ENCODE data around the gene HSD11B2. TPM values are rescaled to one million over a fixed set of nuclear protein-coding genes. Genes with fewer than 3 reads are reported as not detected.

HSD11B2 gene
- total RNA-seq, 2 donors from 2014 or later: not detected

DNA sequence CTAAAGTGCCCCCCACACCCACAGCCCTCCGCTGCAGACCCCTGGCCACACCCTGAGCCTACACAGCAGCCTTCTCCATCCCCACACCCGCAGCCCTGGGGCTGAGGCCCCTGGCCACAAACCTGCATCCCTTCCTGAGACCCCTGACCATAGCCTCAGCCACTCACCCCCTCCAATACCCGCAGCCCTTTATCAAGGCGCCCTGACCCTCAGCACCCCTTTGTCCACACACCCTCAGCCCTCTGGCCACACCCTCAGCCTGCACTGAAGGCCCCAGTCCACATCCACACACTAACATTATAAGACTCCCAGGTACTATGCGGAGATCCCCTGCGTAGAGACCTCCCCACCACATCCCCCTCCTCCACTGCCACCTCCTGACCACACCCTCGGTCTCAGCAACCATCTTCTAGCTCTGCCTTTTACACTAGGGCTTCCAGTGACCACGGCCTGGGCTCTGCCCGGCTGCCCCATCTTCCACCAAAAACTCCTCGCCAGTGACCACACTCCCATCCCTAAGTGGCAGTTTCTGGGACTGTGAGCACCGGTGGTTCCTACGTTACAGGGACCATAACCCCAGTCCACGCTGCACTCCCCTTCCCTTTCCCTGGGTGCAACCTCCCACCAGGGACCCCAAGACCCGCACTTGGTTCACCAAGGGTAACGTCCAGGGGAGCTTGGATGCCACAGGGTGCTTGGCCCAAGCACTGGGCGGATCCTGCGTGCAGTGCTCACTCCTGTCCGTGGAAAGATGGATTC, 38.4 kb upstream of the HSD11B2 start:
- peaks cover 0 to 84% of the 10 kb centered on the region in 2 donors for H3K4me1 ChIP-seq
- peak overlapping the region; percentile 28 to 61 for H3K4me3 ChIP-seq
- TF ChIP-seq, protein P1, sequence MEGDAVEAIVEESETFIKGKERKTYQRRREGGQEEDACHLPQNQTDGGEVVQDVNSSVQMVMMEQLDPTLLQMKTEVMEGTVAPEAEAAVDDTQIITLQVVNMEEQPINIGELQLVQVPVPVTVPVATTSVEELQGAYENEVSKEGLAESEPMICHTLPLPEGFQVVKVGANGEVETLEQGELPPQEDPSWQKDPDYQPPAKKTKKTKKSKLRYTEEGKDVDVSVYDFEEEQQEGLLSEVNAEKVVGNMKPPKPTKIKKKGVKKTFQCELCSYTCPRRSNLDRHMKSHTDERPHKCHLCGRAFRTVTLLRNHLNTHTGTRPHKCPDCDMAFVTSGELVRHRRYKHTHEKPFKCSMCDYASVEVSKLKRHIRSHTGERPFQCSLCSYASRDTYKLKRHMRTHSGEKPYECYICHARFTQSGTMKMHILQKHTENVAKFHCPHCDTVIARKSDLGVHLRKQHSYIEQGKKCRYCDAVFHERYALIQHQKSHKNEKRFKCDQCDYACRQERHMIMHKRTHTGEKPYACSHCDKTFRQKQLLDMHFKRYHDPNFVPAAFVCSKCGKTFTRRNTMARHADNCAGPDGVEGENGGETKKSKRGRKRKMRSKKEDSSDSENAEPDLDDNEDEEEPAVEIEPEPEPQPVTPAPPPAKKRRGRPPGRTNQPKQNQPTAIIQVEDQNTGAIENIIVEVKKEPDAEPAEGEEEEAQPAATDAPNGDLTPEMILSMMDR (IDR thresholded peaks at IDR 0.05): no peak
- H3K27ac ChIP-seq: peak overlapping the region; percentile 64 to 72
- no peak for DNase-seq (ENCODE audit: low spot score)
- H3K36me3 ChIP-seq: no peaks in the 10 kb centered on the region
- H3K27me3 ChIP-seq: no peaks in the 10 kb centered on the region
- no peaks in the 10 kb centered on the region for H3K9me3 ChIP-seq

DNA sequence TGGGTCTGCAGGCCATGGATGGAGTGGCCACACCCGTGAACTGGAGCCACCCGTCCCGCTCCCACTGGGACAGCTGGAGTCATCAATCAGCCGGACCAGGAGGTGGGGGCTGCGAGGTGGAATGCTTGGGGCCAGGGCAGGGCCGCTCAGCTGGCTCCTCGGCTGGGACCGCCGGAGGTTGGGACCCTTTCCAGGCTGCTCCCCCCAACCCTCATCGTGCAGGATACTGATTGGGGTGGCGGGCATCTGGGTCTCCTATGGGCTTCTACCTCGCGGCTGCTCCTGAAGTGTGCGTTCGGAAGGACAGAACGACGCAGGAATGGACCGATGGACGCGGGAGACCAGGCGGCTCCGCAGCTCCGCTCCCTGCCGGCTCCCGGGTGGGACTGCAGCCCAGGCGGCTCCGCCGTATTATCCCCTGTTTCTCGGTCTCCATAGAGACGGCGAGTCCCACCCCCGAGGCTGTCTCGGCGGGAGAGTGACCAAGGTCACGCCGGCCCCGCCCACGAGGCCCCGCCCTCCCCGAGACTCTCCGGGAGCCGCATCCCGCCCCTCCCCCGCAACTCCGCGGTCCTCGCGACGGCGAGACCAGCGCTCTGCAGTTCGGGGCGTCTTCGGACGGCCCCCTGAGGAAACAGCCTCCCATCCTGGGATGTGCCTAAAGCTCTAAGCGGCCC, 37.7 kb upstream of the HSD11B2 start, which contains the start of gene TPPP3:
TSS of gene TPPP3 (minus strand) at position 388 of the 677 bp plus-strand sequence. CDS start 2,387 bp downstream, outside the sequence.
- Histone ChIP-seq H3K9me3 (no peaks in the 10 kb centered on the region), H3K27ac (peak within 1 kb of the TSS; percentile 64 to 72), H3K36me3 (no peaks in the 10 kb centered on the region), H3K4me3 (peak within 1 kb of the TSS; percentile 28 to 61), H3K4me1 (peaks cover 0 to 91% of the 10 kb centered on the region in 2 donors), H3K27me3 (no peaks in the 10 kb centered on the region)
- DNase-seq (ENCODE audit: low spot score): peak; percentile 91
- TF ChIP-seq, protein P1 (IDR thresholded peaks at IDR 0.05): peak in 1 of 2 donors; percentile 72

DNA sequence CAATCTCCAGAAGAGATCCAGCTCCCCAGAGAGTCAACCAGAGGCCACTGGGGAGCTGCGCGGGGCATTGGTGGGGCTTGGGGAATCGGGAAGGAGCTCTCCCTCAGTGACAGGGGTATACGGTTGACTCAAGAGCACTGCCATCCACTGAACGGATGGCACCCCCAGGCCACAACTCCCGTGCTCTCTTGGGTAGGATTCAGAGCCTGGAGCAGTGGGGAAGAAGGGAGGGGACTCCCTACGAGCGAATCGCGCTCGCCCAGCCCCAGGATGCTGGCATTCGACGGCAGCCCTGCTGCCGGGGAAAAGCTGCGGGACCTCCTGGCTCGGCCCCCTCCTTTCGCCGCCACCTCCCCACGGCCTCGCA, 37.1 kb upstream of the HSD11B2 start:
- peaks cover 0 to 96% of the 10 kb centered on the region in 2 donors for H3K4me1 ChIP-seq
- H3K9me3 ChIP-seq: no peaks in the 10 kb centered on the region
- TF ChIP-seq, protein P1 (IDR thresholded peaks at IDR 0.05): no peak
- H3K27me3 ChIP-seq: no peaks in the 10 kb centered on the region
- H3K4me3 ChIP-seq: peak overlapping the region; percentile 28 to 61
- peak overlapping the region; percentile 64 to 72 for H3K27ac ChIP-seq
- DNase-seq (ENCODE audit: low spot score): no peak
- no peaks in the 10 kb centered on the region for H3K36me3 ChIP-seq

DNA sequence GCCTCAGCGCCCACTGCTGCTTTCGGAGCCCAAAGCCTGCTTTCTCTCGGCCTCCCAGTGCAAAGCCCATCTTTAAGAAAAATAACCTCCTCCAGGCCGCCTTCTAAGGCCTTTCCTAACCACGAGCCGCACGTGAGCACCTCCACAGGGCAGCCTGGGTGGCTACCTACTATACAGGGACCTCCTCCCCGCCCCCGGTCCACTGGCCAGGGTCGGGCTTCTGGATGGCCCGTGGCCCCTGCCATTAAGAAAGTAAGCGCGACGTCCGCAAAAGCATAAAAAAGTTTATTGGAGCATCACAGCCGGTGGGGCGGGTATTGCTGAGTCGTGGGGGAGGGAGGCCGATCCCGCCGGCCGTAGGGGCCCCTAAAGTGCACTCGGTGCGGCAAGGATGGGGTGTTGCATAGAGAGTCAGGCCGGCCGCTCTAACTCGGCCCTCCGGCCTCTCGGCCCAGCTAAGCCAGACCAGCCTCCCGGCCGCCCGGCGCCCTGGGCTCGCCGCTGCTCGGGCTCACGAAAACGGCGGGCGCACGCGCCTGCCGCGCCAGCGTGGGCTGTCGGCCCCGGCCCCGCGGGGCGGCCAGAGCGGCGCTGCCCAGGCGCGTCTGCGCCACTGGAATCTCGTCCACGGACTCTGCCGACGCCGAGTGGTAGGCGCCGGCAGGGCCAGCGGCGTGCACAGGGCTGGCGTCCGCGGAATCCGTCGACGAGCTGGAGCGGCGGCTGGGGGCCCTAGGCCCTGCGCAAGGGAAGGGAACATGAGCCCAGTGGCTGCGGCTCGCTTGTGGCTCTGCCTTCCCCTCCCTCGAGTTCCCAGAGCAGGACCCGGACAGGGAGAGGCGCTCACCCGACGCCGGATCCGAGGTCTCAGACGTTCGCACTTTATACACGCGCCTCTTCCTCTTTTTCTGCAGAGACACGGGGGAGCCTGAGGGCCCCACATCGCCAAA, 36.5 kb upstream of the HSD11B2 start:
- H3K4me1 ChIP-seq: peaks cover 0 to 99% of the 10 kb centered on the region in 2 donors
- TF ChIP-seq, protein P1 (IDR thresholded peaks at IDR 0.05): no peak
- H3K27me3 ChIP-seq: no peaks in the 10 kb centered on the region
- DNase-seq (ENCODE audit: low spot score): no peak
- no peaks in the 10 kb centered on the region for H3K36me3 ChIP-seq
- no peaks in the 10 kb centered on the region for H3K9me3 ChIP-seq
- peak overlapping the region in 1 of 2 donors; percentile 61 for H3K4me3 ChIP-seq
- peak overlapping the region; percentile 64 to 72 for H3K27ac ChIP-seq

DNA sequence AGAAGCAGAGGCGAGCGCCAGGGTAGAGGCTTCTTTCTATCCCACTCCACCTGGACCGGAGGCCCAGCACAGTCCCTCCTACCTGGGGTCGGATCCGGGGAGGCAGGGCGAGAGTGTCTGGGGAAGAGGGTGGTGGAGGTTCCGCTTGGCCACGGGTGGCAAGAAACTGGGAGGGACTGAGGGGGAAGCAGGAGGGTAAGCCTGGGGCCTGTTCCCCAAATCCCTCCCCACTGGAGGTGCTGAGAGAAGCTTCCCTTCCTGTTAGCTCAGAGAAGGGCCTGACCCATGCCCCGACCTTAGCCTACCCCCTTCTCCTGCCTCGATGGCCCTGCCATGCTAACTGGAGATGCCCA, 35.8 kb upstream of the HSD11B2 start:
- Histone ChIP-seq H3K27ac (peak overlapping the region; percentile 16 to 30), H3K4me1 (peaks cover 0 to 98% of the 10 kb centered on the region in 2 donors), H3K27me3 (no peaks in the 10 kb centered on the region), H3K36me3 (no peaks in the 10 kb centered on the region), H3K4me3 (no peak overlapping the region), H3K9me3 (no peaks in the 10 kb centered on the region)
- DNase-seq (ENCODE audit: low spot score): no peak
- TF ChIP-seq, protein P1 (IDR thresholded peaks at IDR 0.05): no peak

Data from right atrium auricular region (tissue), 2 donors.